HEK293T (cell line): ENCODE data around the gene MACROD2.

Experiments used
- BHLHE40 ChIP-seq: fragments of 450-650 bp; IDR thresholded peaks from 2 replicates; pipeline ENCODE4 v1.6.1; 2016; ENCODE audit warnings: mild to moderate bottlenecking, moderate library complexity, borderline replicate concordance
- CTBP1 ChIP-seq: fragments of 450-650 bp; IDR thresholded peaks from 2 replicates; pipeline ENCODE4 v1.6.1; 2016; ENCODE audit warnings: borderline replicate concordance
- FOXA1 ChIP-seq: fragments of 450-650 bp; IDR thresholded peaks from 2 replicates; pipeline ENCODE4 v1.6.1; 2016; ENCODE audit warnings: mild to moderate bottlenecking
- FOXK2 ChIP-seq: fragments of 450-650 bp; IDR thresholded peaks from 2 replicates; pipeline ENCODE4 v1.6.1; 2016; ENCODE audit warnings: mild to moderate bottlenecking
- FOXM1 ChIP-seq: fragments of 450-650 bp; IDR thresholded peaks from 2 replicates; pipeline ENCODE4 v1.6.1; 2017; ENCODE audit warnings: mild to moderate bottlenecking, borderline replicate concordance
- HDGF ChIP-seq: fragments of 450-650 bp; IDR thresholded peaks from 2 replicates; pipeline ENCODE4 v1.6.1; 2017; ENCODE audit warnings: antibody characterized with exemption, borderline replicate concordance
- L3MBTL2 ChIP-seq: fragments of 450-650 bp; conservative IDR thresholded peaks from 2 replicates; pipeline ENCODE4 v1.6.1; 2016; ENCODE audit warnings: mild to moderate bottlenecking
- LEF1 ChIP-seq: fragments of 450-650 bp; IDR thresholded peaks from 2 replicates; pipeline ENCODE4 v1.6.1; 2017; ENCODE audit warnings: mild to moderate bottlenecking, borderline replicate concordance
- NFRKB ChIP-seq: fragments of 450-650 bp; IDR thresholded peaks from 2 replicates; pipeline ENCODE4 v1.6.1; 2016; ENCODE audit warnings: mild to moderate bottlenecking, moderate library complexity
- PKNOX1 ChIP-seq: fragments of 450-650 bp; IDR thresholded peaks from 2 replicates; pipeline ENCODE4 v1.6.1; 2016
- SP1 ChIP-seq: fragments of 450-650 bp; IDR thresholded peaks from 2 replicates; pipeline ENCODE4 v1.6.1; 2017
- SUZ12 ChIP-seq: fragments of 450-650 bp; IDR thresholded peaks from 2 replicates; pipeline ENCODE4 v1.6.1; 2016; ENCODE audit warnings: mild to moderate bottlenecking
- TARDBP ChIP-seq: fragments of 450-650 bp; IDR thresholded peaks from 2 replicates; pipeline ENCODE4 v1.6.1; 2016
- ZNF384 ChIP-seq: fragments of 450-650 bp; IDR thresholded peaks from 2 replicates; pipeline ENCODE4 v1.6.1; 2016

- no peak for TF ChIP-seq FOXK2
- TF ChIP-seq FOXM1: no peak
- TF ChIP-seq BHLHE40: no peak
- TF ChIP-seq CTBP1: no peak
- TF ChIP-seq SUZ12: no peak
- TF ChIP-seq PKNOX1: no peak
- no peak for TF ChIP-seq FOXA1
- no peak for TF ChIP-seq L3MBTL2
- TF ChIP-seq SP1: no peak
- TF ChIP-seq LEF1: no peak
- TF ChIP-seq TARDBP: no peak
- no peak for TF ChIP-seq NFRKB
- TF ChIP-seq ZNF384: no peak
- TF ChIP-seq HDGF: no peak
These were observed 1922.0 kb downstream of the MACROD2 start for GRCh38 chr20:15917283-15917682.
